GM19463 (cell line): ENCODE data around the gene AHCYL1.

Experiments
- ATAC-seq: cut with Tn5 transposase; IDR thresholded peaks from one replicate; pipeline ENCODE4 v1.9.1; 2021; ENCODE audit warnings: mild to moderate bottlenecking, moderate library complexity; ENCODE audit not compliant: unreplicated experiment

AHCYL1 gene

DNA sequence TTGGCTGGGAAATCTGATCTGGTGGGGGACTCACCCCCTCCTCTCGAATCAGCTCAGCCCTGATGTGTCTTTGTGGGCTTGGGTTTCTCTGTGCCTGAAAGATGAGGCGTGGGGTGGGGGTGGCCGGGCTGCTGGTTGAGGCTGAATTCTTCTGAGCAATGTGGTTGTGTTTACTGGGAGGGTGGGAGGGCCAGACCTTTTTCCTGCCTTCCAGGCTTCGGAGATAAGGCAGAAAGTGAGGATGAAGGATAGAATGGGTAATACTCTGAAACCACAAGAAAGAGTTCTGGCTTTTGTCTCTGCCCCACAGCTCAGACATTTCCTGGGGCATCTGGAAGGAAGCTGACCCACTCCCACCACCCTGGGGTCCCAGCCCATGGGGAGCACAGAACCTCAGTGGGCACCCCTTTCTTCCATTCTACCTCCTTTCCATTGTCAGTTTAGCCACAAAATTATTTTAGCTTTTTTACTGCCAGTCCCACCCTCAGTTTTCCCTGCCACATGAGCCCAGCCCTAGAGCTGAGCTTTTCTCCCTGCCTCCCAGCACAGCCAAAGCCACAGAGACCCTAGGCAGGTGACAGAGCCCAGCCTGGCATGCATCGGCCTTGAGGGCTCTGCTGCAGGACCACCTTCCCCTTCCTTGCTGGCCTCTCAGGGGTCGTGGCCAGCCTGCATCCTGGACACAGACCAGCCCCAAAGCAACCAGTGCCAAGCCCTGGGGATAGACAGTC, 74.7 kb downstream of the AHCYL1 start:
- no peak for ATAC-seq

DNA sequence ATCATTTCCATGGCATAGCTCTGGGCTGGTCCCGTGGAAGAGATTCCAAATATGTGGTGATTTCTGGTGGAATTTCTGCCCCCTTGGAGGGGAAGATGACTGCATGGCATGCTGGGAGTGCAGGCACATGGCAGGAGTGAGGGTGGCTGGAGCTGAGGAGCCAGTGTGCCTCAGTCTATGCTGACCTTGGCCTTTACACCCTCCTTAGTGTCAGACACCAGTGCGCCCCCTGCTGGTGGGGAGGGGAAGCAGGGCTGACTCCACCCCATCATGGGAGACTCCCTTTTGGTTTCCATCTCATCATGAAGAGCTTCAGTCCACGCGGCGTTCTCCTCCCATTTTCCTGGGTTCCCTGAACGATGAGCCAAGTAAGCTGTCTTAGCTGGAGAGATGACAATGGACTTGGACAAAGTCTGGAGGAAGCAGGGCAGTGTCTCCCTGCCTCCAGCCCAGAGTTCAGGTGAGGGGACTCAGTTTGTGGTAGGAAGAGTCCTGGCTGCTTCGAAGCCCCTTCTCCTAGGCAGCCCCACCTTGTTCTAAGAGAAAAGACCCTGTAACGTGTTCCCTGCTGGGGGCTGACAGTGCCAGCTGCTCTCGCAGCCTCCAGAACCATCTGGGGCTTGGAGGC, 75.6 kb downstream of the AHCYL1 start:
- peak; percentile 62 for ATAC-seq

DNA sequence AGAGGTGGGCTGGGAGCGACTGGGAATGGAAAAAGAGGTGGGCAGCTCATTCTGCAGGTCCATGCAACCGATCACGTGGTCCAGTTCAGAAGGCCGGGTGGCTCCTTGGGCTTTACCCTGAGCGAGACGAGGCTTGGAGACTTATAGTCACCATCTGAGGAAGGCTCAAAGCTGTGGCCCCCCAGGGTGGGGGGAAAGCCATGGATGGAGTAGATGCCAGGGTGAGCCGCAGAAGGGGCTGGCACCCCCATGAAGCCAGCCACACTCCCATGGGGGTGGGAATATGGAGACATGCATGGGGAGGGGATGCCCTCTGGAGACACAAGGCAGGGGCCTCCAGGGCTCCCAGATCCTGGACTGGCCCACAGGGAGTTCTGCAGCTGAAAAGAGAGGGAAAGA, 76.1 kb downstream of the AHCYL1 start:
- no peak for ATAC-seq

DNA sequence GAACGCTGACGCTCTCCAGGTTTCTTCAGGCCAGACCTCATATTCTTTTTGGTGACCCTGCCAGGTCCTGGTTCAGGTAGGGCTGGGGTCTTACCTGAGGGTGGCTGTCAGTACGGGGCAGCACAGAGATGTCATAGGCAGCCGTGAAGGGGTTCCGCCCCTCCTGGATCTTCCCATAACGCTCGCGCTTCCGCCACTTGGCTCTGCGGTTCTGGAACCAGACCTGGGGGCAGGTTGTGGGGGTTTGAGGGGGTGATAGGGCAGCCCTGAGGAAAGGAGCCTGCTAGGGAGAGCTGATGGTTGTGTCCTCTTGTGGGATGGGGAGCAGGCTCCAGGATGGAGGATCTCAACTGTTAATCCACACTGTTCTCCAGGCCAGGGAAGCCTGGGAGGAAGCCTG, 76.8 kb downstream of the AHCYL1 start:
- ATAC-seq: no peak

DNA sequence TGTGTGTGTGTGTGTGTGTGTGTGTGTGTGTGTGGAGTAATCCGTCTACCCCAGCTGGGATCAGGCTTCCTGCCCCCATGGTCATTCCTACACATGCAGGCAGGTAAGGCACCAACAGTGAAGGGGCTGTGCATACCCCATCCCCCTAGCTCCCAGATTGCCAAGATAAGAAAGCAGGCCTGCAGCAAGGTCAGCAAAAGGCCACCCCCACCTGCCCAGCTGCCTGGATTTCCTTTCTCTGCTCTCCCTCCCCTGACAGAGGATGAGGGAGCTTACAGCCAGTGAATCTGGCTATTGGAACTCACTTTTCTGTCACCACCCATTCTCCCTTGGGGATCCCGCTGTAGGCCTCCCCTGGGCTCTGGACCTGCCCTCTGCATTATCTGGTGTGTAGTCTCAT, 78.0 kb downstream of the AHCYL1 start:
- no peak for ATAC-seq

DNA sequence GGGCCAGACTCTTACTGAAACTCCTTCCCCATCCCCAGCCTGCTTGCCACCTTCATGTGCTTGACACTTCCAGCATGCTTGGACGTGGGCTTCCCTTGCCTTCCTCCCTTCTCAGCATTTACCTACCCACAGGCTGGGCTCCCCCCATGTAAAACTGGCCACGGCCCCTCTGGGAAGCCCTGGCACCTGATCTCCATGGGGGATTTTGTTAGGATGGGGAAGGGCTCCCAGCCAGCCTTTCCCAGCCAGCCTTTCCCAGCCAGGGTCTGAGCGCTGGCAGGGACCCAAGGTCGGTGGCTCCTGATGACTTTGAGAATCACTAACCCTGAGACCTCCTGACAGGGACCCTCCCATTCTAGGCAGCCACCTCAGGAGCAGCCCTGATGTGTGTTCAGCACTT, 79.2 kb downstream of the AHCYL1 start:
- no peak for ATAC-seq

DNA sequence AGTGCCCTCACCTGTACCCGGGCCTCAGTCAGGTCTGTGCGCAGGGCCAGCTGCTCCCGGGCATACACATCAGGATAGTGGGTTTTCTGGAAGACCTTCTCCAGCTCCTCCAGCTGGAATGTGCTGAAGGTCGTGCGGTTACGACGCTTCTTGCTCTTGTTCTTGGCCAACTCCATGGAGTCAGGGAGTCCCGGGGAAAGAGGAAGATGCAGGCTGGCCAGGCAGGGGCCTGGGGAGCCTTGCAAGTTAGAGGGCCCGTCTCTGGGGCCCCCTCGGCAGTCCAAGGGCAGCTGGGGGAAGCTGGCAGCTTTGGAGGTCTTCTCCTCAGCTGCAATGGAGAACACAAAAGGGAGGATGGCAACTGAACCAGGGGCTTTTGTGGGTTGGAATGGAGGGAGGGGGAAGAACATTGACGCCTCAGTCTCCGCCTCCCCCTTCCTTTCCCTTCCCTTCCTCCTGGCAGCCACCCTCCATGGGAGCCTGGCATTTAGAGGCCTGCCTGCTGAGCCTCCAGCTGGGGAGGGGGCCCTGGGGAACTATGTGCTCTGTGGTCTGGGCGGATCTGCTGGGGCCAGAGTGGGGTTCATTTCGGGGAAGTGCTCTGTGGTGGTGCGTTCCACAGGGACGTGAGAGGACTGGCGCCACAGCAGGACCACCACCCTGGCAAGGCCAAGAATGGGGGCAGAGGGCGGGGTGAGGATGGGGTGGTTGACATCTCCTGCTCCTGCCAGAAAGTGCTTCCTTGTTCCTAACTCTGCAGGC, 80.2 kb downstream of the AHCYL1 start:
- no peak for ATAC-seq

DNA sequence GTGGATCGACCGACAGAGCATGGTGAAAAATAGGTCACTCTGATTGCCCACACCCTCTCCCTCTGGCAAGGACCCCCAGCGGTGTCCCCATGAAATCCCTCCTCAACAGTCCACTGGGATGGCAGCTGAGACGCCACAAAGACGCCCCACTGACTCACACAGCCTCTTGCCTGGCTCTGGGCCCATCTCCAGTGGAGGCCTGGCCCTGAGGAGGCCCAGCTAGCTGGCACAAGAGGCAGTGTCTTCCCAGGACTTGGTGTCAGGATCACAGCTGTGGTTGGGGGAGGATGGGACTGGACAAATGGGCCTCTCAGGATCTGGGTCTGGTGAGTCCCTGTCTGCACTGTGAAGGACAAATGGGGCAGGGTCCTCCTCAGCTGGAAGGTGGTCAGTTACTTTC, 81.3 kb downstream of the AHCYL1 start:
- no peak for ATAC-seq

DNA sequence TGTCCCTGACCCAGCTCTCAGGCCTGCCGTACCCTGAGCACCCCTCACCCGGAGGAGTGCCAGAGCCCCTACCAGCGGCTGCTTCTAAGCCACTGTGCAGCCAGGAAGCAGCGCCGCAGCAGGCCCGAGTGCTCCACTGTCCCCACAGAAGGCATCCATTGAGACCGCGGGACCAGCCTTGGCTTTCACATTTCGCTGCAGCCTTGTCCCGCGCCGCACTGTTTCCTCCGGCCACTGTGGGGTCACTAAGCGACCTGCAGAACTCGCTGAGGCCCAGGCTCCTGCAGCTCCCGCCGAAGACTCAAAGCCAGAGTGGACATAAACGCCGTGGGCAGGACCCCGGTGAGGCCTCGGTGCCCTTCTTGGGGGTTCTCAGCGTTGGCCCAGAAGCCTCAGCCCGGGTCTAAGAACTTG, 82.9 kb downstream of the AHCYL1 start:
- ATAC-seq: no peak

DNA sequence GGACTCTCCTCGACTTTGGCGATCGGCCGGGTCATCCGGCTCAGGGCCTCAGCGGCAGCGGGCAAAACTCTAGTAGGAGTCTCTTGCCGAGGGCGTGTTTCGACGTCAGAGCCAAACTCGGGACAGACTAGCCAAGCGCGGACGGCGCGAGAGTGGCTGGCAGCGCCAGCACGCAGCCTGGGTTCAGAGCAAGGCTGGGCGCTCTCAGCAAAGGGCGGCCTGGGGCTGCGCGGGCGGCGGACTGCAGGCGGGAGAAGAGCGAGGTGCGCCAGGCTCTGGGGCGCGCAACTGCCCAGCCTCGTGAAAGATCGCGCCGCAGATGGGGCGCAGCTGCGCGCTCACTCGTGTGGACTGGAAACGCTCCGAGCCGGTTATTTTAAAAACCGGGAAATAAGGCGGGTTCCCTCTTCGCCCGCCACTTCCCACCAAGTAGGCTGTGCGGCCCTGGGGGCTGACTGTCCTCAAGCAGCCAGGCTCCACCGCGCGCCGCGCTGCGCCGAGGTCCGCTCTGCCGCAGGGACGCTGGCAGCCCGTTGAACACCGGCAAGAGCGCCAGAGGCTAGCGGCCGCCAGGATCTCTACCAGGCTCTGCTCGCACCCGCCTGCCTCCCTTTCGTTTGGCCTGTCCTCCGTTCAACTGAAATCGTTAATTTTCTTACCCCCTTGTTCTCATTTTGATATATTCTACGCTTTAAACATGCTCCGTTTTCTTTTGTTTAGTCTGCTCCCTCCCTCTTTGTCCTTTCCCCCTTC, 83.5 kb downstream of the AHCYL1 start:
- ATAC-seq: no peak

DNA sequence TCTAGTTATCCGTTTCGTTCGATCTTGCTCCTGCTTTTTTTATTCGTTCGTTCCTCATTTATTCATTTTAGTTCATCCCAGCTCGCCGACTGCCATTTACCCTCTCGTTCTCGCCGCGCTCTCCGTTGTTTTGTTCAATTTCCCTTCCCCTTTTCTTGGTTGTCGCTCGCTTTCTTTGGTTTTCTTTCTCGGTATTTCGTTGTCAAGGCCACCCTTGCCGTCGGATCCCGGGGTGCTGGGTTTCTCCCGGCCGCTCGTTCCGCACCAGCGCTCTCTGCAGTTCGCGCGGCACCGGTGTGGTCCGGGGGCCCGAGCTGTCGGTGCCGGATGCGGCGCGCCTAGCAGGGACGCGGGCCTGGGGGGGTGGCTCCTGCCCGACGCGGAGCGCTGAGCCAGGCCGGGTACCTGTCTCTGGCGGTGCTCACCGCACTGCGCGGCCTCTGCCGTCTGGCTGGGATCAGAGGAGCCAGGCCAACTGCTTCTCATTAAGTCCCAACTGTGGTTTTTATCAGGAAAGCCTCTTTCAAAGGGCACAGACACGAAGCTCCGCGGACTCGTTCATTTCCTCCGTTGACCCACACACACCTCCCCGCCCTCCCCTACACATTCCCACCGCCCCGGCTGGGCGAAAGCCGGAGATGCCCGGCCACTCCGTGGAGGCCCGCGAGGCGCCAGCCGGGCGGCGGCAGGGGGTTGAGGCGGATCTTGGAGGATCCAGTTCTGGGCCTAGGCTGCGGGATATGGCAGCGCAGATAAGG, 84.3 kb downstream of the AHCYL1 start:
- no peak for ATAC-seq

DNA sequence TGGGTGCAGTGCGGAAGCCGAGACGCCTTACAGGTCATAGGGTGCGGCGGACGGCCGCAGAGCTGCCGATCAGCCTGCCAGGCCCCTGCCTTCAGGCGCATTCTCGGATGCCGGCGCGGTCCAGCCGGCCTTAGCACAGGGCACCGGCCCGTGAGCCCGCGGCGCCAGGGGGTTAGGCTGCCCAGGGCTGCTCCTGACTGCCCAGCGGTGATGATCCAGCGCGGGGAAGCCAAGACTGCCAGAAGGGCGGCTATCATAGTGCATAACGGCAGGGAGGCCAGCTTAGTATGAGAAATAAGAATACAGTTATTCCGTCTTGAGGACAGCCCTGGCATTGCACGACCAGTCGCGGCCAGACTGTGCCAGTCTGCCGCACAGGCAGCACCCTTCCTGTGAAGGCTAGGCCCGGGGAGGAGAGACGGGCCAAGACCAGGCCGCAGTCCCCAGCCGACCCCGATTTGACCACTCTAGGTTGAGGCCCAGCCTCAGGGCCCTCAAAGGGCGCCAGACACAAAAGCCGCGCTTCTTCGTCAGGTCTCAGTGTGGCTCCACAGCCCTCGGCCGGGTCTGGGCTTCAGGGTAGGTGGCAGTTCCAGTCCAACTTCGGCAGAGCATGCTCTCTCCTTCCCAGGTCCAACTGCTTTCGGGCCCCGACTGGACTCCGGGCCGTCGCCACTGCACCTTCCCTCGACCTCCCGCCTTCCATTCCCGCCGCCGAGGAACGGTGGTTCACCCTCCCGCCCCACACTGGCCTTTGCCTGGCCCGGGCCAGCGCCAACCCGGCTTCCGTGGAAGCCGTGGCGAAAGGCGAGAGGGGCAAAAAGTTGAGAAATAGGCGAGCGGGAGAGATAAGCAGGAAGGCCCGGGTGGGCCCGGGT, 85.1 kb downstream of the AHCYL1 start:
- ATAC-seq: no peak

DNA sequence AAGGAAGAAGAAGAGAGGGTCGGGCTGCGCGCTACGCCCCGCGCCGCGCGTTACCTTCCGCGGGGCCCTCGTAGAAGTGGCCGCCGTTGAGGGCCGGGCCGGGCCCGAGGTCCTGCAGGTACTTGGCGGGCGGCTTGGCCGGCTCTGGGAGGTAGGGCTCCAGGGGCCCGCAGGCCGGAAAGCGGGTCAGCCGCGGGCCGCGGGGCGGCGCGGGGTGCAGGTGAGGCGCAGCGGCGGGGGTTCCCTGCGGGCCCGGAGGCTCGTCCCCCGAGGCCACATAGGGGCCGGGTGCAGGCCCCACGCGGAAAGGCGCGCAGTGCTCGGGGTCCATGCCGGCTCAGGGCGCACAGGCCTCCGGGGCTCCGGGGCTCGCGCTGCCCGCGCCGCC, 85.7 kb downstream of the AHCYL1 start:
- no peak for ATAC-seq

DNA sequence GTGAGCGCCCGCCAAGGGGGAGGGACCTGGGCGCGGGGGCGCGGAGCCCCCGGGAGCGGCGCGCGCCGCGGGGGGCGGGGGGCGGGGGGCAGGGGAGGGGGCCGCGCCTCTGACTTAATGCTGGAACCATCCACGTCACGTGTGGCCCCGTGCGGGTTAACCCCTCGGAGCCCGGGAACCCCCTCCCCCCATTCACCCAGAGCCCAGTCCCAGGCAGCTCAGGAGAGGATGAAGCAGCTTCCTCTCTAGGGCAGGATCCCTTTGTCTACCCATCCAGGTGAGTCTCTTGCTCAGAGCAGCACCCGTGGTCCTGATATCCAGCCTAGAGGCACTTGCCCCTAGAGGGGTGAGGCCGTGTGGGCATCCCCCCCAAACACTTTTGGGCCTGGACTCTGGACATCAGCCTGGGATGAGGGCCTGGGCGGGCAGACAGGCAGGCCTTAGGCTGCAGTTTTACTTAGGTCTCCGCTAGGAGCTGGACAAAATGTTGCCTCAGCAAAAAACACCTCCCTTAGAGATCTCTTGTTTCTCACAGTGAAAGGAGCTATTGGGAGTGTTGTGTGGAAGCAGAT, 86.2 kb downstream of the AHCYL1 start, which contains the start of gene ALX3:
Gene ALX3 (minus strand): TSS at position 2 of the 572 bp plus-strand sequence. CDS start 60 bp downstream, outside the sequence.
- no peak for ATAC-seq
